Measurements from ENCODE around the gene EYS. TPM values are rescaled to one million over a fixed set of nuclear protein-coding genes. Genes with fewer than 3 reads are reported as not detected.
A peak's percentile ranks its signal among the peaks of the same experiment; 100 is the strongest.
"Not testable (repeated sequence)": the region's sequence is repeated elsewhere in the genome, so short reads cannot be mapped to it uniquely, and the experiment has no call there.

The EYS gene
- polyA plus RNA-seq, 4 donors, result 0.51 to 0.77 (median 0.61) TPM

DNA sequence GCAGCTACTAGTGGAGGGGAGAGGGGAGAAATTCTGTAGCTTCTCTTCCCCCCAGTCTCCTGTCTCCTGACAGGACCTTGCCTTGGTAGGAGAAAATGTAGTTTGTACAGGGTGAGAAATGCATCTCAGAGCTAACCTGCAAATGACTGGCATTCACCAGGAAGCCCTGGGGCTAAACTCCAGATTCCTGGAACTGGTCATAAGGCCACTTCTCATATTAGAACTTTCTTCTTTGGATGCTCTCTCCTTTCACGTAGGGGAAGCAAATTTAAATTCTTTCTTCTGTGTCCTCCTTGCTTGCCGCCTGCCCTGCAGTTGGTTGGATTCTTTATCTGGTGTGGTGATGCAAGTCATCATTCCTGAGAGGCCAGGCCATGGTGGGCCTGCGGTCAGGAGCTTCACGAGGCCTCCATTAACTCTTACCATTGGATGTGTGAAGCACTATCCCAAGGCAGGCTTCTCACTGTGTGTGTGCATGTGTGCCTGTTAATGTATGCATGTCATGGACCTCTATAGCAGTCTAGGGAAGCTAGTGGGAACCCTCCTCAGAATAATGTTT, 1889.5 kb downstream of the EYS start:
- DNase-seq (ENCODE audit: low read depth in 4 of 4, low spot score in 3 of 4), result no peak

DNA sequence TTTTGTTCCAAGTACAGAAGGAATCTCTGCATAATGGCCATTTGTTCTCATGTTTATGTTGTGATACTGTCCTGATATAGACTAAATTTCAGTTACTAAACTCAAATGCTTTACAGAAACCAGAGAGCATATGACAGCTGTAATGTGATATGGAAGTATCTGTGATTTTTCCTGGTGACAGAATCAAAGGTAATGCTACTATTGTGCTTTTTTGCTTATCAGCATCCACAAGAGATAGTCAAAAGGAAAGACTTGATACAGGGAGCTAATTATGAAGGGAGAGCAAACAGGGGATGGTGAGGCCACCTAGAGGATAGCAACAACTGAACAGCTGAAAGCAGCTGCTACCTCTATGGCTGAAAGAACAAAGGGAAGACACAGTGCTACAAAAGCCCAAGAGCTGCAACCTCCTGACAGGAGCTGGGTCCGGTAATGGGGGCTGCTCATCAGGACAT, 1890.0 kb downstream of the EYS start:
- DNase-seq (ENCODE audit: low read depth in 4 of 4, low spot score in 3 of 4), result no peak

DNA sequence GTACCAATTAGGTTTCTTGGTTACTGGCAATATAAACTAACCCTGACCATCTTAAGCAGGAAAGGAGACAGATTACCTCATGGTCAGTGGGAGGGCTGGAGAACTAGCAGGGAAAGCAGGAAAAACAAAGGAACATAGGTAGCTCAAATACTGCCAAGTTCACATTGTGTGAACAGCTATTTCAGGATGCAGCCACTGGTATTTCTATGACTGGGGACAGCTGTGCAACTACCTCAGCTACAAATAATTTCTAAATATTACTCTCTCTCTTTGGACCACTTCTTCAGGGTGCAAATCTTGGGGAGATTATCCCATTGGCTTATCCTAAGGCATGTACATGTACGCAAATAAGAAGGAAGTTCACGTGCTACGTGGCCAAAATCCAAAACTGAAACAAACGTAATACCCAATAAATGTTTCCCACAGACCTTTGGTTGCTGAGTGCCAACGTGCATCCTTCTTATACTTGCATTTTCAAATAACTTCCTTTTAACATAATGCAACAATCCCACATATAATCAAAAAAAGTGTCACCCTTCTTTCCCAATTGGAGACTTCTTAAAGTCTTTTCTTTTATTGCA, 1890.5 kb downstream of the EYS start:
- DNase-seq (ENCODE audit: low read depth in 4 of 4, low spot score in 3 of 4), result no peak

DNA sequence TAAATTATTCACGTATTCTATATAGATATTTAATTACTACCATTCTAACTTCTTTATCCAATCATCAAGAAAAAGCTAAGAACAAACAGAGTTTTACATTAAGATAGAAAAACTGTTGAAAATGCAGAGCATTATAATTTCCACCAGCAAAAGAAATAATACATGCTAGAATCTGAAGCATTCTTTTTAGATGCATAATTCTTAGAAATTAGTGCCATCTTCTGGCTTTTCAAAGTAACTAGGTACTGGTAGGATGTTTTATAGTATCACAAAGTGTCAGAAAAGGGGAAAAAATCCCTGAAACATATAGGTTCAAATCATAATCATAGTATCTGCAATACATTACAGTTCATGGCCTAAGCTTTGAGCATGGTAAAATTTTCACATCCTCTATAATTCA, 1892.6 kb downstream of the EYS start:
- DNase-seq (ENCODE audit: low read depth in 4 of 4, low spot score in 3 of 4), result no peak

DNA sequence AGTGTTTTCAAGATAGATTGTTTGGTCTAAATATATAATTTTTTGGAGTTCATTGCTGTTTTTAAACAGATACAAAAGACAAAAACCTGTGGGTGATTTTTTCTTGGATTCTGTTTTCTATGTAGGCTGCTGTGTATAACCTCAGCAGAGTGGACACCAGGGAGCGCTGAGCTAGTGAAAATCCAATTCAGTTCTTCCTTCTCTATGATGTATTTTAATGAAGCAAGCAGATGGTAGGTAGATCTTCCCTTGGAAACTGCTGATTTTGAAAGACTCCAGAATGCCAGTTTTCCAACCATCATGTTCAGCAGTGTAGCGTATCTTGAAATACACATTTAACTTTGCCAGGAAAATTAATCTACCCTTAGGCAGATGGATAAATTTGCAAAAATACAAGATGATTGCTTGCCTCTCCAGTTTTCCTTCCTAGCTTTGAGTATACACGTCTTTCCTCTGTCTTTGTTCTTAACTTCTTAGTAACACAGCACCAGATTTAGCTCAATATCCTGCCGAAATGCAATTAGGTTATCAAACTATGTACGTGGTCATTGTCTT, 1893.4 kb downstream of the EYS start:
- no peak for DNase-seq (ENCODE audit: low read depth in 4 of 4, low spot score in 3 of 4)

DNA sequence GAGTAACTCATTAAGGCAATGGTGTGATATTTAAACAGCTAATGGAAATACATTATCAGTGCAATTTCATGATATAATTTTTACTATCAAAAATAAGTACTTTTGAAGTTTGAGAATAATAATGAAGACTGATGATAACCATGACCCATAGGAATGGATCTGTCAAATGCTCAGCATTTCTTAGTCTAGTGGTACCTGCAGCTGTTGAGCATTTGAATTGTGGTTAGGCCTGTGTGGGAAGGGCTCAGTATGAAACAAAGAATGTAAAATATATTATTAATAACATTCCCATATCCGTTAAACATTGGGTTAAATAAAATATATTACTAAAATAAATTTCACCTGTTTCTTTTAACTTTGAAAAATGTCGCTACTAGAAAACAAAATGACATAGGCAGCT, 1898.5 kb downstream of the EYS start:
- DNase-seq (ENCODE audit: low read depth in 4 of 4, low spot score in 3 of 4), result no peak

DNA sequence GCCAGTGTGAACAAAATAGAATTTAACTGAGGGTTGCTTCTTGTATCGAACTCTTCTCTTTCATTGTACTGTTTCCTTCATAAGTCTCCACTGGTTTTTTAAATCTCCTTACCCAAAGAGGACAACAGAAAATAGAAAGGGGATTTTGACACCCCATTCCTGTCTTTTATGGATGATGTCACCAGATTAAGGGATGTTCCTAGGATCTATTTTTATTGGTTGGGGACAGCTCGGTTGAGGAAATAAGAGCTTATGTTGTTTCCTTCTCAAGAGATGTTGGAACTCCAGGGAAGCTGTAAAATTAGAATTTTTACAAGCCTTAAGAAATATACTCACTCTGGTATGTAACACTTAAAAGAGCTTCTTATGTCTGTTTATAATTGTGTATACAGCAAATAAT, 1900.0 kb downstream of the EYS start:
- DNase-seq (ENCODE audit: low read depth in 4 of 4, low spot score in 3 of 4), result no peak

DNA sequence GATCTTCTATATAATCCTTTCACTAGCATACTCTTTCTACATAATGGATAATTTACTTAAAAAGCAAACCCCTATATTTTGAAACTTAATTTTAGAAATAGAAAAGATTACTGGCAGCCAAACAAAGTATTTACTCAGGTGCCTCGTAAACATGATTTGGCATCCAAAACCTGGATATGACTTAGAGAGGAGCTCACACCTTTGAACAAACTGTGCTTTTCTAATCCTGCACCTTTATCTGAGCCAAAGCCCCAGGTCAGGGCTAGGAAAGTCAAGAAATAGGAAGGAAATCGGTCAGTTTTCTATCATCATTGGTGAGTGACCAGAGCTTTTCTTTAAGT, 1900.5 kb downstream of the EYS start:
- DNase-seq (ENCODE audit: low read depth in 4 of 4, low spot score in 3 of 4), result no peak

DNA sequence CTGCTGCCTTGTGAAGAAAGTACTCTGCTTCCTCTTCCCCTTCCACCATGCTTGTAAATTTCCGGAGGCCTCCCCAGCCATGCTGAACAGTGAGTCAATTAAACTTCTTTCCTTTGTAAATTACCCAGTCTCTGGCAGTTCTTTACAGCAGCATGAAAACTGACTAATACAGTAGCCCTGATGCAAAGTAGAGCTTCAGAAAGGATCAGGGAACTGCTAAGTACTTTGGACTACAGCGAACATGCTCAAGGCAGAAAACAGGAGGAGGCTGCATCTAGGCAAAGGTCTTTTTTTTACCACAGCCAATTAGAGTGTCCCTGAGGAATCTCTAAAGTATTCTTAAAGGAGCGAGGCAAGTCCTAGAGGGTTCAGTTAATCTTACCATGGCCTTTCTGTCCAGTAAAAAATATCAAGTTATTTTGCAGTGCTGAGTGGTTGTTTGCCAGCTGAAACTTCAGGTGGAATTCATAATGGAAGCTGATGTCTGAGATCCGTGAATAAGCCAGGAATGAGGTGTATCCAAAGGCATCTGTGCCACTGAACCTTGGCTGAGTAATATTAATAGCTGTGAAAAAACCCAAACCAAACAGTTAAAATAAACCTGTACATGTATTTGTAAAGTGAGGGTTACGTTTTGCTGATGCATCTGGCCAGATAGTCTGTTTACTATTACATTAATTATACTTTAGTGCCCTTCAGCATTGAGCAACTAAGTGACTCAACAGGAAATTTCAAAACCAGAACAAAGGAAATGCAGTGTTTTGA, 1901.0 kb downstream of the EYS start:
- peak in 1 of 4 donors; percentile 28 for DNase-seq (ENCODE audit: low read depth in 4 of 4, low spot score in 3 of 4)

DNA sequence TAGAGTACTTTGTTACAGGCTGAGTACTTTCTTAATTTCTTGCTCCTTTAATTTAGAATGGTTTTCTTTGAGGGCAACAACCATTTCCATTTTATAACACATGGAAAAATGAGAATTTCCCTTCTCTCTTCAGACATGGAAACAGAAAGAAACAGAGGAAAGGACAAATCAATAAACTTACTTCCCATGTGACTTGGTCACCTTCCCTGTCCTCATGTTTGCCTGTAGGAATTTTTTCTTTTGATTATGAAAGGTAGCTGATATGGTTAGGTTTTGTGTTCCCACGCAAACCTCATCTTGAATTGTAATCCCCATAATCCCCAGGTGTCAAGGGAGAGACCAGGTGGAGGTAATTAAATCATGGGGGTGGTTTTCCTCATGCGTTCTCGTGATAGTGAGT, 1901.7 kb downstream of the EYS start:
- no peak for DNase-seq (ENCODE audit: low read depth in 4 of 4, low spot score in 3 of 4)

DNA sequence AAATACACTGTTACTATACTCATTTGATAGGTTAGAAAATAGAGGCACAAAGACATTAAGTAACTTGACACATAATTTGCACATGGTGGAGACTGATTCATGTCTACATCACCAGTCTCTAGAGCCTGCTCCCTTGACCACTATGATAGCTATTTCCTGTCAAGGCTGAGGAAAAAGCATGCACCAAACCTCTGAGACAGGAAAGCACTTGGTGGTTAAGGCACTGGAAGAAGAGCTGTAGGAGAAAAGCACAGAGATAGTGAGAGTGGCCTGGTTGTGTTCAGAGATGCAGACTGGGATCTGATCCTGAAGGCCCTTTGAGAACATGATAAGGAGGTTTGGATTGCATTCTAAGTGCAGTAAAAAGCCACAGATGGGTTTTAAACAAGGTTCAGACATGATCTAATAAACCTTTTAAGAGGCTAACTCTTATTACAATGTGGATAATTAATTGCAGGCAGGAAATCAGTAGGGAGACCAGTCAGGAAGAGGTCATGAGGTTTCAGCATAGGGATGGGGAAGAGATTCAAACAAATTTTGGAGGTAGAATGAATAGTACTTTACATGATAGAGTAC, 1902.6 kb downstream of the EYS start:
- no peak for DNase-seq (ENCODE audit: low read depth in 4 of 4, low spot score in 3 of 4)

DNA sequence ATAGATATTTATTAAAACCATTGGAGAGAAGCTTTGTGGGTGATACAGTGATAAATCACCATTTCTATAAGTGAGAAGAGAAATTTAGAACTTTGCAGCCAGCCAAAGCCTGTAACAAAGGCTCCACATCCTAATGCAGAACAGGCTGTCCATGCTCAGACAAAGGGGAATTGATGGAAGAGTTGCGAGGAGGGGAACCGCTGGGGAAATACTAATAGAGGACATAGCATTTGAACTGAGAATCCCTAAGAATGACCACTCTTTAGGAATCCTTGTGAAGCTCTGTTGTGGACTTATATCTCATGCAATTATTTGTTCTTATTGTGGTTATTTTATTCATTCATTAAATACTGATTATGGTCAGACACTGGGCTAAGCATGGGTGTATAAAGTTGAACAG, 1903.7 kb downstream of the EYS start:
- no peak for DNase-seq (ENCODE audit: low read depth in 4 of 4, low spot score in 3 of 4)

DNA sequence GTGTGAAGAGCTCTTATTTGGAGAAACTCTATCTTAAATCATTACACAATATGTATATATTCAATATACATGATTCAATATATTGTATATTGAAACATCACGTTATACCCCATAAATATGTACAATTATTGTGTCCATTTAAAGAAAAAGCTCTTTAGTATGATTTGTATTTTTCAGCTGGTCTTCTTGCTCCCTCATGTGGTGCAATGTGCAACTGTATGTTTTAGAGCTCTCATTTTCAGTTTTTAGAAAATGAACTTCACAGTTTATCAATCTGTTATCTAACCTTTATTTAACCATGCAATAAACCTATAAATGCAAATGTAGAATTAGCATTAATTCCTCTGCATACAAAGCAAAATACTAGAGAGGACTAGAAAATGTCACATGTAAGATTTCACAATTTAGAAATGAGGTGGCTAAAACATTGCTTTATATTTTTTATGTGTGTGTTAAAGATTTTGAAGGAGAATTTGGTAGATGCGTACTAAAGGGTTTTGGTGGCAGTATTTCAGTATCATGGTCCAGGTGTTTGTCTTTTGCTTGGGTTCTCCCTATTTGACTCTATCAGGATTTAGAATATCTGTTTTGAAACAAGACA, 1904.3 kb downstream of the EYS start:
- DNase-seq (ENCODE audit: low read depth in 4 of 4, low spot score in 3 of 4), result no peak

DNA sequence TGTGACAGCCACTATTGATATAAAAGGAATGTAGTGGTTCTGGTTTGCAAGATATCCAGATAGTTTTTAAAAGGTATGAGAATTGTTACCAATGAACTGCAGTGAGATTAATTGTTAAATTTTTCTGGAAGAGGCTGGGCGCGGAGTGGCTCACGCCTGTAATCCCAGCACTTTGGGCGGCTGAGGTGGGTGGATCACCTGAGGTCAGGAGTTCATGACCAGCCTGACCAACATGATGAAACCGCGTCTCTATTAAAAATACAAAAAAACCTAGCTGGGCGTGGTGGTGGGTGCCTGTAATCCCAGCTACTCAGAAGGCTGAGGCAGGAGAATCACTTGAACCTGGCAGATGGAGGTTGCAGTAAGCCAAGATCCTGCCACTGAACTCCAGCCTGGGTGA, 1906.6 kb downstream of the EYS start:
- not testable (repeated sequence) for DNase-seq (ENCODE audit: low read depth in 4 of 4, low spot score in 3 of 4)

DNA sequence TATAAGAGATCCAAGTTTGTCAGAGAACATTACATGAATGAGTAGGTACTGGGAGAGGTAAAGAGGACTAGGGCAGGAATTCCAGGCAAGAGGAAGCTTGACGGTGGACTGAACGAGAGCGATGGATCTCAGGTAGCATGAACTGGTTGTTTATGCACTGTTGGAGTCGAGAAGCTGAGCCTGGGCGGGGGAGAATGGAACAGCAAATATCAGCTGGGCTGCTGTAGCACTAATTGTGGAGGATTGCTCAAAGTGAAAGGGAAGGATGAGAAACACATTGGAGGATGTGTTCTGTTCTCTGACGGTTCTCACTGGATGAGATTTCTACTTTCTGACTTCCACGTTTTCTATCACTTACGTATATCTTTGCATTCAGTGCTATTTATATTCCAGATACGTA, 1907.2 kb downstream of the EYS start:
- no peak for DNase-seq (ENCODE audit: low read depth in 4 of 4, low spot score in 3 of 4)

DNA sequence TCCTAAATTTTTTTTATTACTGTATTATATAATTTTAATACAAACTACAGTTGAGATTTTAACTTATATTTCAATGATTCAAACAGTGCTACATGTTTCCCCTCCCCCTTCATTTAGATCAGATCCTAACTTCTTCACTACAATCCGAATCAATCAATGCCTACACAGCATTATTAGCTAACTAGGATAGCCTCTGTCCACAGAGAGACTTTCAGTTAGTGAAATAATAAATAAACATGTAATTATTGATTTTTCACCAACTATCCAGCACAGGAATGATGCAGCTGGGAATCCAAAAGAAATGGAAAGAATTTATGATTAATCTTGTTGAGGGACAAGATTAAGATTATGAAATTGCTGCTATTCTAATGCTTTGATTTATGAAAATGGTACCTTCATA, 1907.7 kb downstream of the EYS start:
- no peak for DNase-seq (ENCODE audit: low read depth in 4 of 4, low spot score in 3 of 4)

DNA sequence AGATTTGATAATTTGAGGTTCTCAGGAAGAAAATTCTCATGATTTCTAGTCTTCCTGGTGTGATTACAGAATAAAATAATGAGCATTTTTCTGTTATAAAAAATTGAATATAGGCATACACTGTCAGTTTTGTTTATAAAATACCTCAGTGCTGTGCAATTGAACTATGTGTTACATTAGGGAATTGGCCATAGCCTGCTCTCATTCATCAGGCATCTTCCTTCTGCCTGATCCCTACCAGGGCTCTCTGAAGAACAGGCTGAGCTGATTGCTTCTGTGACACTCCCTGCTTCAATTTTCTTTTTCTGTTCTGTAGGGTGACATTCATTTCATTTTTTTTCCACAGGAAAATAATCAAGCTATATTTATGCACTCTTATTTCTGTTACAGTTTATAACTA, 1908.6 kb downstream of the EYS start:
- DNase-seq (ENCODE audit: low read depth in 4 of 4, low spot score in 3 of 4), result no peak

DNA sequence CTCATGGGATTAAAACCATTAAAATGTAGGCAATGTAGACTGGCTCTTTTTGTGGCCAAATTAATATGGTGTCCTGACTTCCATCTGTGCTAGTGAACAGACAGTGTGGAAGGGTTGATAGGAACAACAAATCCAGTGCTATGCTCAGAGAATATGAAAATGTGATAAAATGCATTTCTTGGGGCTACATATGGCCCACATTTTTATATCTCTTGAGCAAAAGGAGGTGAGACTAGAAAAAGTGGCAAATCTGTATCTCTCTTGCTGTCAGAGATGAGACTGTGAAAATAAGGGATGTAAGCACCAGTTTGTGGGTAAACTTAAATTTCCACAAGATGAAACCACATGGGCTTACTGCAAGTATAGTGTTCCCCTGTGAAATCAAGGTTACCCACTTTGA, 1909.3 kb downstream of the EYS start:
- DNase-seq (ENCODE audit: low read depth in 4 of 4, low spot score in 3 of 4), result no peak

DNA sequence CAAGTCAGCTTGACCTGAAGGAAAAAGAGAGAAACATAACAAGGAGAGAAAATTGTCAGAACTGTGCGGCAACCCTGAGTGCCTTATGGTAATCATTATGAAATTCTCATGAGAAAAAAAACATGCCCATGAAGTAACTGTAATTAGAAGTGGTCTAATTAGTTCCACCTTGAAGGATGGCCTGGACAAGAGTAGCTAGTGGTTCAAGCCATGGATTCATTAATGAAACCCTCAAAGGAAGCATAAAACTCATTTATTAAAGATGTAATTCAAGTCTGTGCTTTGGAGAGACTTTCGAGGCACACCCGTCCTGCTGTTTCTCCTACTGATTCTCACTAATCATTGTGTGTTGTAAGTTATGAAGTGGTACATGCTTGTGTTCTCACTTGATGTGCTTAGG, 1911.2 kb downstream of the EYS start:
- no peak for DNase-seq (ENCODE audit: low read depth in 4 of 4, low spot score in 3 of 4)

DNA sequence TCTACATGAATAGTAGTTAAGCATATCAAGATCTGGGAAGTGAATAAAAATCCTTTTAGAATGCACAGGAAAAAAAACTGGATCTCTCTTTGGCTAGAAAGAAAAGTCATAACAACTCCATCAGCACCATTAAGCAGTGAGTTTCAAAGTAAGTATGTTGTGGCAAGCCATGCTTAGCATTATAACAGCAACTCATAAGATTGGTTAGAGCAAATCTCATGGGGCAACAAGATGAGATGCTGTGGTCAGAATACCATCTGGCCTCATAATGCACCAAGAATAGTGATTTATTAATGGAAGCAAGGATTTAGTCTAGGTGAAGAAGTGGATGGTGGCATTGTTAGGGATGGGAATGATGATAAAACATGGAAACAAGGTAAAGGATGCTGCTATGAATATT, 1912.0 kb downstream of the EYS start:
- no peak for DNase-seq (ENCODE audit: low read depth in 4 of 4, low spot score in 3 of 4)

DNA sequence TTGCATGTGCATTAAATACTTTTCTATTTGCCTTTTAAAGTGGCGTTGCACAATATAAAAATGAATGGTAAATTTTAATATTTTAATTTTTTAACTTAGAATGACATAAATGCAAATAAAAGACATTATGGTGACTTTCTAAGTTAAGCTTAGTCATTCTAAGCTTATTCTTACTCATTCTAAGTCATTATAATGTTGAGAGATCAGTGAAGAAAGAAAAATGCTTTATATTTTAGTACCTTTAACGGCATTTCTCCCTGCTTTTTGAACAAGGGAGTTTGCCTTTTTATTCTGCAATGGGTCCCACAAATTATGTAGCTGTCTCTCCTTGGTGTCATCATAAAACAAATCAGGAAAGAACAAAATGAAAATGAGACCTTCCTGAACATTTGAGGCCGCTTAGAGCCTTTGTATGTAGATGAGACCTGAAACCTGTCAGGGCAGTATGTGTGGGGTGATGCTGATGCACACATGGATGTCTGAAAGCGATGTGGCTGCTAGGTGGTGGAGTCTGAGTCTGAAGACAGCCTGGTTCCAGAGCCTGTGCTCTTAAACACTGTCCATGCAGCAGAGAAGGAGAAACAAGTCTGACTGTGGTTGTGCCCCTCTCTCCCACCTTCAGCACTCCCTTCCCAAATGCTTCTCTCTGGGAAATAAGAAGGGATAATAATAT, 1913.4 kb downstream of the EYS start:
- no peak for DNase-seq (ENCODE audit: low read depth in 4 of 4, low spot score in 3 of 4)

Measured in right renal pelvis (tissue), 4 donors.